ENCODE results near the gene PTGS2.
"Not testable (repeated sequence)": the region's sequence is repeated elsewhere in the genome, so short reads cannot be mapped to it uniquely, and the experiment has no call there.

Gene PTGS2

DNA sequence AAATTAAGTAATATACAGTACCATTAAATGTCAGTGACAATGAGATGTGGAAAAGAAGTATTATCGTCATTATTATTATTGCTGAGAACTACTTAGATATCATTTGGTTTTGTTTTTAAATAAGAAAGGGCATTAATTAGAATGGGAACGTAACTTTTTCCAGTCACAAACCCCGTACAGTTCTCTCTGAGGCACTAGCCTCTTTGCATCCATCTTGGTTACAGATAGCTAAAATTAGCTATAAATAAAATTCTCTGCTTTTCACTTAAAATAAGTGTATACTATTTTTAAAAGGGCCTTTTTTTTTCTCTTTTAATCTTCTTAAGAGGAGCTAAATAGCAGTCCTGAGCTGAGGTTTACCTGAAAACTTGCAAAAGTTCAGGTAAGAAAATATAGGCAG lies 7.6 kb downstream of the PTGS2 start:
- no peaks in the 10 kb centered on the region for H3K27me3 ChIP-seq
- H3K4me2 ChIP-seq: no peak overlapping the region
- H3K4me1 ChIP-seq: no peaks in the 10 kb centered on the region
- no peak overlapping the region for H3K27ac ChIP-seq
- TF ChIP-seq Cebpa-rat (IDR thresholded peaks at IDR 0.05): no peak
- H4K20me1 ChIP-seq: no peaks in the 10 kb centered on the region
- H3K36me3 ChIP-seq: no peaks in the 10 kb centered on the region
- peaks cover 0 to 8% (median 0%) of the 10 kb centered on the region in 11 experiments; a peak in 1 of 22 replicates for H3K9me3 ChIP-seq (replicated peaks in 1 of 11)
- no peak overlapping the region for H3K4me3 ChIP-seq
- H3K9ac ChIP-seq: no peak overlapping the region

DNA sequence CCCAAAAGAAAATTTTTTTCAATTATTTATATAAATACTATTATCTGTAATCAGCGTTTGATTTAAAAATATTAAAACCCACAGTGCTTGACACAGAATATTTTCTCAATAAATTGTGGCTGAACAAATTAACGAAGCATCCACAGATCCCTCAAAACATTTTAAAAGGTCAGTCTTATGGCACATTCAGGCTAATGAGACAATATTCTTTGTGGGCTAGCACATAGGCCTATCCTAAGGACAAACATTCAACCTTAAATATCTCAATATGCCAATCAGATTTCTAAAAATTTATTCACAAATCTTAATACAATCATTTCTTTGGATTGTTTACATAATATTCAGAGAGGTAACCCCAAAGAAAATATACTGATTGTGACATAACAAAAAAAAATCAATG lies 8.1 kb downstream of the PTGS2 start:
- no peak overlapping the region for H3K4me2 ChIP-seq
- H3K9ac ChIP-seq: no peak overlapping the region
- no peaks in the 10 kb centered on the region for H3K36me3 ChIP-seq
- no peaks in the 10 kb centered on the region for H3K27me3 ChIP-seq
- peaks cover 0 to 8% (median 0%) of the 10 kb centered on the region in 11 experiments; a peak in 1 of 22 replicates for H3K9me3 ChIP-seq (replicated peaks in 1 of 11)
- no peak overlapping the region for H3K4me3 ChIP-seq
- no peaks in the 10 kb centered on the region for H4K20me1 ChIP-seq
- TF ChIP-seq Cebpa-rat (IDR thresholded peaks at IDR 0.05): no peak
- no peak overlapping the region for H3K27ac ChIP-seq
- H3K4me1 ChIP-seq: no peaks in the 10 kb centered on the region

DNA sequence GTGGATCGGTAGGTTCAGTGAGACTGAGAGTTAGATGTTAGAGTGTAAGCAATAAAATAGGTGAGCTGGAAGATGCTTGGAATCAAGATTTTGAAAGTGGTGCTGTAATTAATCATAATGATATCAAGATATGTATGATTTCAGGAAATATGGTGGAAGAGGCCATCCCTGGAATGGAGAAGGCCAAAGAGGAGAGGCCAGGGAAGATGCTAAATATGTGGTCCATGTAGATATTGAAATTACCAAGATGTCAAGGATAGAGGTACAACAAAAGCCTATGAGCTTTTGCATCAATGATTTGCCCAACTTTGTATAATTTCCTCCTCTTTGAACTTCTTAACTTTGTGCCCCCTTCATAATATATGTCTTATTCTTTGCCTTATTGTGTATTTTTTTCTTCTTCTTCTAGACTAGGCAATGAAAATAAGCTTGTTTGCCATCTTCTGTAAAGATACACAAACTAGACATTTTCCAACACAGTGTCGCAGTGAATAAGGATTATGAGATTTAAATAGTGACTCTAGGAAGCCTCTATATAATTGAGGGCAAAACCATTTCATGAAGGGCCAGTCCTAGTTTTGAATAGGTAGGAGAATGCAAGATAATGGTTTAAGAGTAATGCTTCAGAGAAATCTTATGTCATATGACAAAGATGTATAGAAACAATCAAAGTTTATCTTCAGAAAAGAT lies 8.9 kb downstream of the PTGS2 start:
- no peak for TF ChIP-seq Cebpa-rat (IDR thresholded peaks at IDR 0.05)

DNA sequence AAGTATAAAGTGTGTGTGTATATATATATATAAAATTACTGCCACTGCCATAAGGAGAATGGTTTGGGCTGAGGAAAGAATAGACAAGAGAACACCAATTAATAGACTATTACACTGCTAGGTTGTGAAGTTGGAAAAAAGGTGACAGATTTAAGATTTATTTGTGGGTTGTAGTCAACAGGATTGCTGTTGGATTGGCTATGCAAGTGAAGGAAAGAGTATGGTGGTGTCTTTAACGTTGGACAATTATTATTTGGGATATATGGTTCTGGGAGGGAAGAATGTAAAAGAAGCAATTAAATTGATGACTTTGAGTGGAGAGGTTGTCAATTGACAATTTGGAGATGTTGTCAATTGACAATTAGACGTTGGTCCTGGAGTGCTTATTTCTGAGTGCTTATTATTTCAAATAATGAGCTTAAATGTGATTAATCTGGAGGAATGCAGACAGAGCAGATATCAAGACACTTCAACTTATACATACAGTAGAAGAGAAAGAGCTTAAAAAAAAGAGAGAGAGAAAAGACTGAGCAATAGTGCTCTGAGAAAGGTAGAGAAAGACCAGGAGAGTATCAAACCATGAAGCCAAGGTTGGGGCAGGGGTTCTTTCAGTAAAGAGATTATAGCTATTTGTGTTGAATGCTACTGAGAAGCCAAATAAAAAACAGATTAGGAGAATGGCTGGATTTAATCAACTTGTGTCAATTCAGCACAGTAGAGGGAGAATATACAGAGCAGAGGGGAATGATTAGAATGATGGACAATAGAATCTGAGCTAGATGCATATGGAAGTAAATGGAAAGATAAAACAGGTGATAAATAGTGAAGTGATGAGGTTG lies 9.7 kb downstream of the PTGS2 start:
- no peak overlapping the region for H3K27ac ChIP-seq
- peaks cover 0 to 8% (median 0%) of the 10 kb centered on the region in 11 experiments; a peak in 1 of 22 replicates for H3K9me3 ChIP-seq (replicated peaks in 1 of 11)
- no peaks in the 10 kb centered on the region for H3K36me3 ChIP-seq
- no peaks in the 10 kb centered on the region for H3K27me3 ChIP-seq
- no peaks in the 10 kb centered on the region for H4K20me1 ChIP-seq
- H3K4me3 ChIP-seq: no peak overlapping the region
- H3K4me2 ChIP-seq: no peak overlapping the region
- no peak for TF ChIP-seq Cebpa-rat (IDR thresholded peaks at IDR 0.05)
- no peaks in the 10 kb centered on the region for H3K4me1 ChIP-seq
- H3K9ac ChIP-seq: no peak overlapping the region

More for the DNA sequence above, 8.9 kb downstream of the PTGS2 start:
- Histone ChIP-seq H3K27ac (no peak overlapping the region), H3K4me3 (no peak overlapping the region), H3K36me3 (no peaks in the 10 kb centered on the region), H3K9me3 (replicated peaks in 1 of 11) (peaks cover 0 to 8% (median 0%) of the 10 kb centered on the region in 11 experiments; a peak in 1 of 22 replicates), H3K9ac (no peak overlapping the region), H4K20me1 (no peaks in the 10 kb centered on the region), H3K4me2 (no peak overlapping the region), H3K27me3 (no peaks in the 10 kb centered on the region), H3K4me1 (no peaks in the 10 kb centered on the region)

DNA sequence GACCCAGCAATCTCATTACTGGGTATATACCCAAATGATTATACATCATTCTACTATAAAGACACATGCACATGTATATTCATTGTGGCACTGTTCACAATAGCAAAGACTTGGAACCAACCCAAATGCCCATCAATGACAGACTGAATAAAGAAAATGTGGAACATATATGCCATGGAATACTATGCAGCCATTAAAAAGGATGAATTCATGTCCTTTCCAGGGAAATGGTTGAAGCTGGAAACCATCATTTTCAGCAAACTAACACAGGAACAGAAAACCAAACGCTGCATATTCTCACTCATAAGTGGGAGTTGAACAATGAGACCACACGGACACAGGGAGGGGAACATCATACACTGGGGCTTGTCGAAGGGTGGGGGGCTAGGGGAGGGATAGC lies 10.4 kb downstream of the PTGS2 start:
- H3K27me3 ChIP-seq; H3K9ac ChIP-seq; H3K4me3 ChIP-seq; H3K4me2 ChIP-seq; H4K20me1 ChIP-seq; H3K27ac ChIP-seq; H3K9me3 ChIP-seq (replicated peaks in 1 of 11); H3K4me1 ChIP-seq; H3K36me3 ChIP-seq: not testable (repeated sequence)

DNA sequence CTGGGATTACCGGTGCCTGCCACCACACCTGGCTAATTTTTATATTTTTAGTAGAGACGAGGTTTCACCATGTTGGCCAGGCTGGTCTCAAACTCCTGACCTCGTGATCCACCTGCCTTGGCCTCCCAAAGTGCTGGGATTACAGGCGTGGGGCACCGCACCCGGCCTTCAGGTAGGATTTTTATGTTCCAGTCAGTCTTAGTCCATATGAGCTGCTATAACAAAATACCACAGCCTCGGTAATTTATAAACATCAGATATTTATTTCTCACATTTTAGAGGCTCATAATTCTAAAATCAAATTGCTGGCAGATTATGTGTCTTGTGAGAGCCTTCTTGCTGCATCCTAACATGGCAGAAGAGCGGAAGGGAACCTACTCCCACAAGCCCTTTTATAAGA lies 16.0 kb downstream of the PTGS2 start:
- H3K36me3 ChIP-seq, H4K20me1 ChIP-seq, H3K27me3 ChIP-seq, H3K27ac ChIP-seq, H3K9ac ChIP-seq, H3K4me3 ChIP-seq, H3K4me2 ChIP-seq: not testable (repeated sequence)
- peaks cover 0 to 33% (median 3%) of the 10 kb centered on the region in 10 experiments; a peak in 9 of 20 replicates for H3K4me1 ChIP-seq
- H3K9me3 ChIP-seq (replicated peaks in 1 of 11): peaks cover 0 to 22% (median 10%) of the 10 kb centered on the region in 11 experiments; a peak in 13 of 22 replicates

DNA sequence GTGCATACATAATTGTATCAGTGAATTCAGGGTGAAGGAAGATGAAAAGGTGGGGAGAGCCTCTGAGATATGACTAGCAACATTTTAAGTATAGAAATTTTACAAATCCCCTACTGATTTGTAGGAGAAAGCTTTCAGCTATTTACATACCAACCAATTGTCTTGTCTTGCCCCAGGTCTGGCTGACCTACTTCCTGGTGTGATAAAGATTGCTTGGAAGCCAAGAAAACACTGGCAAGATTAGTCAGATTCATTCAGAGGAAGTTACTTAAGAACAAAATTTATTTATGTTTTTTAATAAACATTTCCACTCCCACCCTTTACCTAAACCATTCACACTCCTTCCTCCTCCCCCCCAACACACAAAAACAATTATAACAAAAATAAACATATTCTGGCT lies 17.5 kb downstream of the PTGS2 start:
- H3K4me2 ChIP-seq: peak overlapping the region in 4 of 11 experiments; percentile 2 to 47 (median 30); a peak in 4 of 22 replicates
- TF ChIP-seq Cebpa-rat (IDR thresholded peaks at IDR 0.05): no peak
- H4K20me1 ChIP-seq: no peaks in the 10 kb centered on the region
- peak overlapping the region in 5 of 11 experiments; percentile 32 to 66 (median 41); a peak in 9 of 22 replicates for H3K27ac ChIP-seq
- H3K9me3 ChIP-seq (replicated peaks in 1 of 11): peaks cover 0 to 36% (median 10%) of the 10 kb centered on the region in 11 experiments; a peak in 13 of 22 replicates
- H3K27me3 ChIP-seq: no peaks in the 10 kb centered on the region
- H3K36me3 ChIP-seq: no peaks in the 10 kb centered on the region
- peaks cover 0 to 47% (median 13%) of the 10 kb centered on the region in 10 experiments; a peak in 11 of 20 replicates for H3K4me1 ChIP-seq
- H3K9ac ChIP-seq: no peak overlapping the region
- no peak overlapping the region for H3K4me3 ChIP-seq

DNA sequence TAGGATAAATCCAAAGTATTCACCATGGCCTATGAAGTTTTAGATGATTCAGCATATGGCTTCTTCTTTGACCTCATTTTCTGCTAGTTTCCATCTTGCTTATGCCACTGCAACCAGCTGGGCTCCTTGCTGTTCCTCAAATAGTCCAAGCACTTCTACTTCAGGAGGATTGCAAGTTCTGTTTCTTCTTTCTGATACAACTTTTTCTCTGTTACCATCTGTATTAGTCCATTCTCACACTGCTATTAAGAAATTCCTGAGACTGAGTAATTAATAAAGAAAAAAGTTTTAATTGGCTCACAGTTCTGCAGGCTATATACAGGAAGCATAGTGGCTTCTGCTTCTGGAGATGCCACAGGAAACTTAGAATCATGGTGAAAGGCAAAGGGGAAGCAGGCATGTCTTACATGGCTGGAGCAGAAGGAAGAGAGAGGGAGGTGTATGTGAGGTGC lies 20.3 kb downstream of the PTGS2 start:
- peaks cover 0 to 59% (median 20%) of the 10 kb centered on the region in 11 experiments; a peak in 15 of 22 replicates for H3K9me3 ChIP-seq (replicated peaks in 1 of 11)
- no peak overlapping the region for H3K4me3 ChIP-seq
- no peaks in the 10 kb centered on the region for H4K20me1 ChIP-seq
- no peaks in the 10 kb centered on the region for H3K27me3 ChIP-seq
- H3K27ac ChIP-seq: peak overlapping the region in 7 of 11 experiments; percentile 33 to 69 (median 60); a peak in 12 of 22 replicates
- no peak overlapping the region; a peak in 1 of 22 replicates for H3K9ac ChIP-seq
- H3K36me3 ChIP-seq: no peaks in the 10 kb centered on the region
- peak overlapping the region in 5 of 11 experiments; percentile 11 to 53 (median 31); a peak in 8 of 22 replicates for H3K4me2 ChIP-seq
- H3K4me1 ChIP-seq: peaks cover 0 to 72% (median 22%) of the 10 kb centered on the region in 10 experiments; a peak in 13 of 20 replicates
- TF ChIP-seq Cebpa-rat (IDR thresholded peaks at IDR 0.05): no peak

DNA sequence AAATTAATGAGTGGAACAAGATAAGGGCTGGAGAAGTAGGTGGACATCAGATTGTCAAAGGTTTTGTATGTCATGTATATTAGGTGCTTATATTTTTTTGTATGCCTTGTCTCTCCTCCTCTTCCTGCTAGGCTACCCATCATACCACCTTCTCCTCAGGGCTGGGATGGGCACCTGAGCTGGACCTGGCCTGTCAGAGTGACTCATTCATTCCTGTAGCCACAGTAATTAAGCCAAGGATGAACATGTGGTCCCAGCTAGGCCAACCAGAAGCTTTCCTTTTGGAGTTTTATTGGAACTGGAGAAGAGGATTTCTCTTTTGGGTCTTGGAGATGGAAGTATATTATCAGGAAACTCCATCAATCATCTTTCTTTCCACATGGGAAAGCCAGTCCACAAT lies 21.2 kb downstream of the PTGS2 start:
- H3K27me3 ChIP-seq: no peaks in the 10 kb centered on the region
- H3K9me3 ChIP-seq (replicated peaks in 1 of 11): peaks cover 0 to 66% (median 20%) of the 10 kb centered on the region in 11 experiments; a peak in 15 of 22 replicates
- no peak overlapping the region for H3K4me3 ChIP-seq
- peak overlapping the region in 7 of 11 experiments; percentile 33 to 69 (median 60); a peak in 8 of 22 replicates for H3K27ac ChIP-seq
- peaks cover 0 to 81% (median 22%) of the 10 kb centered on the region in 10 experiments; a peak in 13 of 20 replicates for H3K4me1 ChIP-seq
- H4K20me1 ChIP-seq: no peaks in the 10 kb centered on the region
- H3K4me2 ChIP-seq: peak overlapping the region in 5 of 11 experiments; percentile 31 to 53 (median 50); a peak in 10 of 22 replicates
- no peak overlapping the region for H3K9ac ChIP-seq
- no peak for TF ChIP-seq Cebpa-rat (IDR thresholded peaks at IDR 0.05)
- no peaks in the 10 kb centered on the region for H3K36me3 ChIP-seq
